ENCODE results near the gene BBS1.

- TF ChIP-seq CTCF (IDR thresholded peaks at IDR 0.05; ENCODE audit: low read depth, low read length) = no peak
- no peak for TF ChIP-seq MAX (IDR thresholded peaks at IDR 0.05; ENCODE audit: low read depth, low read length)
These were observed 21.4 kb downstream of the BBS1 start for GRCh38 chr11:66531841-66532240.
